OCI-LY1 (cell line): ENCODE measurements around the gene OR51E1.

ENCODE experiments used
- H2AFZ ChIP-seq: fragments of 200-600 bp; sonication (generic), shearing (Covaris generic); 2 replicates; pipeline ENCODE4 v1.6.0; 2014; ENCODE audit warnings: antibody characterized with exemption, mild to moderate bottlenecking, low read length
- H3F3A ChIP-seq: fragments of 200-600 bp; sonication (generic), shearing (Covaris generic); 2 replicates; pipeline ENCODE4 v1.6.0; 2014; ENCODE audit warnings: mild to moderate bottlenecking, antibody characterized with exemption, low read length, moderate library complexity; ENCODE audit not compliant: insufficient read depth
- H3K27ac ChIP-seq: fragments of 200-600 bp; sonication (generic); 2 replicates; pipeline ENCODE4 v1.5.1; 2014; ENCODE audit warnings: low read length, mixed run types, mild to moderate bottlenecking, low read depth; ENCODE audit not compliant: poor library complexity, severe bottlenecking
- H3K27me3 ChIP-seq: fragments of 200-600 bp; sonication (generic); 2 replicates; pipeline ENCODE4 v1.6.0; 2014; ENCODE audit warnings: antibody characterized with exemption, mild to moderate bottlenecking, low read length, moderate library complexity; ENCODE audit not compliant: insufficient read depth
- H3K36me3 ChIP-seq: fragments of 200-600 bp; sonication (generic); 2 replicates; pipeline ENCODE4 v1.6.1; 2014; ENCODE audit warnings: mild to moderate bottlenecking, antibody characterized with exemption, low read length, moderate library complexity, mixed read lengths; ENCODE audit not compliant: insufficient read depth
- H3K4me1 ChIP-seq: fragments of 200-600 bp; sonication (generic); 2 replicates; pipeline ENCODE4 v1.5.1; 2014; ENCODE audit warnings: mild to moderate bottlenecking, low read length, moderate library complexity; ENCODE audit not compliant: insufficient read depth, severe bottlenecking
- H3K4me2 ChIP-seq: fragments of 200-600 bp; sonication (generic), shearing (Covaris generic); 2 replicates; pipeline ENCODE4 v1.6.1; 2014; ENCODE audit warnings: low read length
- H3K4me3 ChIP-seq: fragments of 200-600 bp; sonication (generic); 2 replicates; pipeline ENCODE4 v1.5.1; 2014; ENCODE audit warnings: low read length, low read depth, mild to moderate bottlenecking, mixed read lengths; ENCODE audit not compliant: poor library complexity, severe bottlenecking
- H3K79me2 ChIP-seq: fragments of 200-600 bp; shearing (Covaris generic); 2 replicates; pipeline ENCODE4 v1.6.1; 2016; ENCODE audit warnings: mixed run types, low read length, mixed read lengths; ENCODE audit not compliant: insufficient read depth
- H3K9ac ChIP-seq: fragments of 200-600 bp; sonication (generic), shearing (Covaris generic); 2 replicates; pipeline ENCODE4 v1.6.1; 2014; ENCODE audit warnings: mild to moderate bottlenecking, low read length, mixed read lengths
- H3K9me2 ChIP-seq: fragments of 200-600 bp; sonication (generic), shearing (Covaris generic); 2 replicates; pipeline ENCODE4 v1.6.1; 2014; ENCODE audit warnings: low read depth, mild to moderate bottlenecking, low read length, mixed read lengths
- H3K9me3 ChIP-seq: fragments of 200-600 bp; shearing (Covaris generic); 2 replicates; pipeline ENCODE4 v1.6.1; 2014; ENCODE audit warnings: low read length, mixed read lengths
- H4K20me1 ChIP-seq: fragments of 200-600 bp; sonication (generic), shearing (Covaris generic); 2 replicates; pipeline ENCODE4 v1.6.0; 2016; ENCODE audit warnings: mild to moderate bottlenecking, low read length; ENCODE audit not compliant: insufficient read depth
- EZH2 ChIP-seq: fragments of 200-600 bp; sonication (generic), shearing (Covaris generic); IDR thresholded peaks from 2 replicates; pipeline ENCODE4 v1.8.0; 2017; ENCODE audit warnings: borderline replicate concordance, mixed run types, mild to moderate bottlenecking, antibody characterized with exemption, low read length, moderate library complexity, mixed read lengths
- TF ChIP-seq, protein P1 (sequence below): fragments of 200-600 bp; sonication (generic), shearing (Covaris generic); IDR thresholded peaks from 2 replicates; pipeline ENCODE4 v1.5.1; 2017; ENCODE audit warnings: mild to moderate bottlenecking, antibody characterized with exemption, low read length, moderate library complexity, mixed read lengths

Gene OR51E1

DNA sequence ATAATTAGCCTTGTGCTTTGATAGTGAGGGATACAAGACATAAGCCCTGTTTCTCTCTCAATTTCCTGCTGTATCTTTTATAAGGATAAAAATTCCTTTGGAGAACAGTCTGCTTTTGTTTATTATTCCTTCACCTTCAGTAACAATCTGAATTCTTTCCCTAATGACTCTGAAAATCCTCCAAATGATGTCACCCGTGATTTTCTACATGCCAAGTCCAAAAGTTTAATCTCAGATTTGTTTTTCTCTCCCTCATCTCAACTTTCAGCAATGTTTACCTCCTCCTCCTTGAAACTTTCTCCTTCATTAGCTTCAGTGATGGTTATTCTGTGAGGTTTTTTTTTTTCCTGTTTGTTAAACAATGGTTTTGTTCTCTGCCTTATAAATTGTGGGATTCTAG lies 51.7 kb downstream of the OR51E1 start:
- H2AFZ ChIP-seq, result no peak overlapping the region
- no peak overlapping the region for H3K4me3 ChIP-seq
- no peak for TF ChIP-seq EZH2
- TF ChIP-seq, protein P1, sequence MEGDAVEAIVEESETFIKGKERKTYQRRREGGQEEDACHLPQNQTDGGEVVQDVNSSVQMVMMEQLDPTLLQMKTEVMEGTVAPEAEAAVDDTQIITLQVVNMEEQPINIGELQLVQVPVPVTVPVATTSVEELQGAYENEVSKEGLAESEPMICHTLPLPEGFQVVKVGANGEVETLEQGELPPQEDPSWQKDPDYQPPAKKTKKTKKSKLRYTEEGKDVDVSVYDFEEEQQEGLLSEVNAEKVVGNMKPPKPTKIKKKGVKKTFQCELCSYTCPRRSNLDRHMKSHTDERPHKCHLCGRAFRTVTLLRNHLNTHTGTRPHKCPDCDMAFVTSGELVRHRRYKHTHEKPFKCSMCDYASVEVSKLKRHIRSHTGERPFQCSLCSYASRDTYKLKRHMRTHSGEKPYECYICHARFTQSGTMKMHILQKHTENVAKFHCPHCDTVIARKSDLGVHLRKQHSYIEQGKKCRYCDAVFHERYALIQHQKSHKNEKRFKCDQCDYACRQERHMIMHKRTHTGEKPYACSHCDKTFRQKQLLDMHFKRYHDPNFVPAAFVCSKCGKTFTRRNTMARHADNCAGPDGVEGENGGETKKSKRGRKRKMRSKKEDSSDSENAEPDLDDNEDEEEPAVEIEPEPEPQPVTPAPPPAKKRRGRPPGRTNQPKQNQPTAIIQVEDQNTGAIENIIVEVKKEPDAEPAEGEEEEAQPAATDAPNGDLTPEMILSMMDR, result no peak
- no peaks in the 10 kb centered on the region for H3F3A ChIP-seq
- no peaks in the 10 kb centered on the region for H3K79me2 ChIP-seq
- H3K9me3 ChIP-seq, result no peaks in the 10 kb centered on the region
- H3K27ac ChIP-seq, result no peak overlapping the region
- H3K9ac ChIP-seq, result no peak overlapping the region
- no peaks in the 10 kb centered on the region for H3K36me3 ChIP-seq
- H4K20me1 ChIP-seq, result no peaks in the 10 kb centered on the region
- H3K4me1 ChIP-seq, result no peaks in the 10 kb centered on the region
- H3K9me2 ChIP-seq, result no peaks in the 10 kb centered on the region
- H3K4me2 ChIP-seq, result no peak overlapping the region
- no peaks in the 10 kb centered on the region for H3K27me3 ChIP-seq

GRCh38 chr11:4697585-4697984 lies 53.8 kb downstream of the OR51E1 start, which contains the start of gene OR51E2:
Gene OR51E2, minus strand, starts transcription at chr11:4697853. Its CDS starts 15,142 bp downstream, at chr11:4682711.
- Histone ChIP-seq H3K27ac (no peak within 1 kb of the TSS), H3K79me2 (no peaks in the 10 kb centered on the region), H3K9ac (no peak within 1 kb of the TSS), H3K36me3 (no peaks in the 10 kb centered on the region), H3F3A (no peaks in the 10 kb centered on the region), H3K4me2 (no peak within 1 kb of the TSS), H4K20me1 (no peaks in the 10 kb centered on the region), H3K4me3 (no peak within 1 kb of the TSS), H3K4me1 (no peaks in the 10 kb centered on the region), H2AFZ (no peak within 1 kb of the TSS), H3K9me3 (no peaks in the 10 kb centered on the region), H3K9me2 (no peaks in the 10 kb centered on the region), H3K27me3 (no peaks in the 10 kb centered on the region)
- TF ChIP-seq, protein P1, result no peak
- no peak for TF ChIP-seq EZH2

GRCh38 chr11:4699697-4700435 lies 56.1 kb downstream of the OR51E1 start:
- no peak for TF ChIP-seq EZH2
- TF ChIP-seq, protein P1, result no peak
- Histone ChIP-seq H3F3A (no peaks in the 10 kb centered on the region), H3K4me1 (no peaks in the 10 kb centered on the region), H4K20me1 (no peaks in the 10 kb centered on the region), H3K27ac (no peak overlapping the region), H2AFZ (no peak overlapping the region), H3K4me3 (no peak overlapping the region), H3K4me2 (no peak overlapping the region), H3K9me3 (no peaks in the 10 kb centered on the region), H3K79me2 (no peaks in the 10 kb centered on the region), H3K9me2 (no peaks in the 10 kb centered on the region), H3K36me3 (no peaks in the 10 kb centered on the region), H3K9ac (no peak overlapping the region), H3K27me3 (no peaks in the 10 kb centered on the region)
